ENCODE results near the gene ABCC3. TPM values are rescaled to one million over a fixed set of nuclear protein-coding genes. Genes with fewer than 3 reads are reported as not detected.
A peak's percentile ranks its signal among the peaks of the same experiment; 100 is the strongest.

The ABCC3 gene
- total RNA-seq, 4 donors from 2014 or later: 2.0 to 18.7 (median 5.1) TPM

GRCh38 chr17:50598487-50598886 lies 36.2 kb upstream of the ABCC3 start:
- Histone ChIP-seq H3K27ac (no peak overlapping the region), H3K9me3 (no peaks in the 10 kb centered on the region), H3K27me3 (peaks cover 14% of the 10 kb centered on the region), H3K36me3 (no peaks in the 10 kb centered on the region), H3K4me3 (no peak overlapping the region), H3K4me1 (no peaks in the 10 kb centered on the region)
- no peak for ATAC-seq
- 80 to 96% methylated on average over 3 to 4 of the region's 5 CpGs for WGBS, 2 donors (ENCODE audit: low coverage in 1 of 2)
- TF ChIP-seq POLR2AphosphoS5 (IDR thresholded peaks at IDR 0.05): no peak

- no peak for ATAC-seq
Measured at GRCh38 chr17:50599606-50600005, 35.1 kb upstream of the ABCC3 start.

GRCh38 chr17:50601823-50602375 lies 32.8 kb upstream of the ABCC3 start:
- peaks cover 26% of the 10 kb centered on the region for H3K27me3 ChIP-seq
- peaks cover 0 to 22% (median 11%) of the 10 kb centered on the region in 3 donors for H3K4me1 ChIP-seq
- WGBS, 2 donors (ENCODE audit: low coverage in 1 of 2): 58 to 83% methylated on average over 3 to 6 of the region's 13 CpGs
- no peaks in the 10 kb centered on the region for H3K9me3 ChIP-seq
- TF ChIP-seq CTCF (IDR thresholded peaks at IDR 0.05) (no peak), EP300 (IDR thresholded peaks at IDR 0.05) (no peak), POLR2A (IDR thresholded peaks at IDR 0.05) (no peak), POLR2AphosphoS5 (IDR thresholded peaks at IDR 0.05) (no peak)
- no peak overlapping the region for H3K4me3 ChIP-seq
- no peak overlapping the region for H3K27ac ChIP-seq
- no peaks in the 10 kb centered on the region for H3K36me3 ChIP-seq
- ATAC-seq: no peak

More at GRCh38 chr17:50599606-50600005, 35.1 kb upstream of the ABCC3 start:
- no peak for TF ChIP-seq POLR2AphosphoS5 (IDR thresholded peaks at IDR 0.05)
- TF ChIP-seq CTCF (IDR thresholded peaks at IDR 0.05): no peak
- TF ChIP-seq EP300 (IDR thresholded peaks at IDR 0.05): no peak
- no peak for TF ChIP-seq POLR2A (IDR thresholded peaks at IDR 0.05)
- Histone ChIP-seq H3K27me3 (peaks cover 14% of the 10 kb centered on the region), H3K36me3 (no peaks in the 10 kb centered on the region), H3K4me1 (peaks cover 0 to 9% (median 7%) of the 10 kb centered on the region in 3 donors), H3K27ac (no peak overlapping the region), H3K9me3 (no peaks in the 10 kb centered on the region), H3K4me3 (no peak overlapping the region)
- 100% methylated on average over 1 of the region's 15 CpGs; no CpG with 5 or more reads in 1 of the 2 donors for WGBS, 2 donors (ENCODE audit: low coverage in 1 of 2)

GRCh38 chr17:50602836-50603235 lies 31.8 kb upstream of the ABCC3 start:
- H3K36me3 ChIP-seq: no peaks in the 10 kb centered on the region
- peaks cover 27% of the 10 kb centered on the region for H3K27me3 ChIP-seq
- H3K4me3 ChIP-seq: no peak overlapping the region
- peaks cover 0 to 22% (median 11%) of the 10 kb centered on the region in 3 donors for H3K4me1 ChIP-seq
- no peak overlapping the region for H3K27ac ChIP-seq
- no peak for ATAC-seq
- no peaks in the 10 kb centered on the region for H3K9me3 ChIP-seq
- TF ChIP-seq POLR2AphosphoS5 (IDR thresholded peaks at IDR 0.05) (no peak), EP300 (IDR thresholded peaks at IDR 0.05) (no peak), CTCF (IDR thresholded peaks at IDR 0.05) (no peak), POLR2A (IDR thresholded peaks at IDR 0.05) (no peak)
- WGBS, 2 donors (ENCODE audit: low coverage in 1 of 2): 80% methylated on average over 1 of the region's 18 CpGs

- Histone ChIP-seq H3K4me1 (peaks cover 0 to 22% (median 11%) of the 10 kb centered on the region in 3 donors), H3K9me3 (no peaks in the 10 kb centered on the region), H3K36me3 (no peaks in the 10 kb centered on the region), H3K27ac (no peak overlapping the region), H3K27me3 (peaks cover 27% of the 10 kb centered on the region), H3K4me3 (no peak overlapping the region)
- WGBS, 2 donors (ENCODE audit: low coverage in 1 of 2): 74% methylated on average over 7 of the region's 9 CpGs; no CpG with 5 or more reads in 1 of the 2 donors
- TF ChIP-seq EP300 (IDR thresholded peaks at IDR 0.05) (no peak), CTCF (IDR thresholded peaks at IDR 0.05) (peak in 1 of 4 experiments; percentile 4)
- no peak for ATAC-seq
Measured at GRCh38 chr17:50603340-50603739, 31.3 kb upstream of the ABCC3 start.
